ENCODE results near the gene KRT81.
"Not testable (repeated sequence)": the region's sequence is repeated elsewhere in the genome, so short reads cannot be mapped to it uniquely, and the experiment has no call there.

Gene KRT81

DNA sequence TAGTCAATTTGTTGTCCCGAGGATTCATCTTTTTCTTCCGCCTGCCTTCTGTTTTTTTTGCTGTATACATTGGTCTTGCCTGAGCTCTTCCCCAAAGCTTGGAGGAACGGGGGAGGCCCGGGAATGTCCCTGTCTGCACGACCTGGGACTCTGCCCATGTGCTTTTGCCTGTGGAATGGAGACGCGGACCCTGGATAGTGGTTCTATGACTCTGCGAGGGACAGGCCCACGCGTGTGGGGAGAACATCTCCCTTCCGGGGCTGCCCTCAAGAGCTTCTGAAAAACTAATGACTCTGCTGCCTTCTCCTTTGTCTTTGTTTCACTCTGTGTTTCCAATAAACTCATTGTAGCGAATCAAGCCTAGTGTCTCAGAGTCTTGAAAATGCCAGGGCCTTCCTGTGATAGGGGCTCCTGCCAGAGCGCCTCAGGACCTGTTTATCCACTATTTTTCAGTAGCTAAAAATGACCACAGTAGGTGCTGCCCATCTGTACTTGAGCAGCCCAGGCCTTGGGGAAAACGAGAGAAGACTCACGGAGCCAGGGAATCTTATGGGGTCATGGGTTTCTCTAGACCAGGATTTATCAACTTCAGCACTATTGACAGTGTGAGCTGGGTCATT lies 17.6 kb upstream of the KRT81 start:
- TF ChIP-seq, protein P1, sequence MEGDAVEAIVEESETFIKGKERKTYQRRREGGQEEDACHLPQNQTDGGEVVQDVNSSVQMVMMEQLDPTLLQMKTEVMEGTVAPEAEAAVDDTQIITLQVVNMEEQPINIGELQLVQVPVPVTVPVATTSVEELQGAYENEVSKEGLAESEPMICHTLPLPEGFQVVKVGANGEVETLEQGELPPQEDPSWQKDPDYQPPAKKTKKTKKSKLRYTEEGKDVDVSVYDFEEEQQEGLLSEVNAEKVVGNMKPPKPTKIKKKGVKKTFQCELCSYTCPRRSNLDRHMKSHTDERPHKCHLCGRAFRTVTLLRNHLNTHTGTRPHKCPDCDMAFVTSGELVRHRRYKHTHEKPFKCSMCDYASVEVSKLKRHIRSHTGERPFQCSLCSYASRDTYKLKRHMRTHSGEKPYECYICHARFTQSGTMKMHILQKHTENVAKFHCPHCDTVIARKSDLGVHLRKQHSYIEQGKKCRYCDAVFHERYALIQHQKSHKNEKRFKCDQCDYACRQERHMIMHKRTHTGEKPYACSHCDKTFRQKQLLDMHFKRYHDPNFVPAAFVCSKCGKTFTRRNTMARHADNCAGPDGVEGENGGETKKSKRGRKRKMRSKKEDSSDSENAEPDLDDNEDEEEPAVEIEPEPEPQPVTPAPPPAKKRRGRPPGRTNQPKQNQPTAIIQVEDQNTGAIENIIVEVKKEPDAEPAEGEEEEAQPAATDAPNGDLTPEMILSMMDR (IDR thresholded peaks at IDR 0.05; ENCODE audit: low read depth, low read length, missing control alignments) = no peak
- peak overlapping the region; percentile 31 for H3K4me3 ChIP-seq (replicated peaks; ENCODE audit: low read depth, low read length)
- DNase-seq (ENCODE audit: extremely low read depth, low read depth) = no peak

DNA sequence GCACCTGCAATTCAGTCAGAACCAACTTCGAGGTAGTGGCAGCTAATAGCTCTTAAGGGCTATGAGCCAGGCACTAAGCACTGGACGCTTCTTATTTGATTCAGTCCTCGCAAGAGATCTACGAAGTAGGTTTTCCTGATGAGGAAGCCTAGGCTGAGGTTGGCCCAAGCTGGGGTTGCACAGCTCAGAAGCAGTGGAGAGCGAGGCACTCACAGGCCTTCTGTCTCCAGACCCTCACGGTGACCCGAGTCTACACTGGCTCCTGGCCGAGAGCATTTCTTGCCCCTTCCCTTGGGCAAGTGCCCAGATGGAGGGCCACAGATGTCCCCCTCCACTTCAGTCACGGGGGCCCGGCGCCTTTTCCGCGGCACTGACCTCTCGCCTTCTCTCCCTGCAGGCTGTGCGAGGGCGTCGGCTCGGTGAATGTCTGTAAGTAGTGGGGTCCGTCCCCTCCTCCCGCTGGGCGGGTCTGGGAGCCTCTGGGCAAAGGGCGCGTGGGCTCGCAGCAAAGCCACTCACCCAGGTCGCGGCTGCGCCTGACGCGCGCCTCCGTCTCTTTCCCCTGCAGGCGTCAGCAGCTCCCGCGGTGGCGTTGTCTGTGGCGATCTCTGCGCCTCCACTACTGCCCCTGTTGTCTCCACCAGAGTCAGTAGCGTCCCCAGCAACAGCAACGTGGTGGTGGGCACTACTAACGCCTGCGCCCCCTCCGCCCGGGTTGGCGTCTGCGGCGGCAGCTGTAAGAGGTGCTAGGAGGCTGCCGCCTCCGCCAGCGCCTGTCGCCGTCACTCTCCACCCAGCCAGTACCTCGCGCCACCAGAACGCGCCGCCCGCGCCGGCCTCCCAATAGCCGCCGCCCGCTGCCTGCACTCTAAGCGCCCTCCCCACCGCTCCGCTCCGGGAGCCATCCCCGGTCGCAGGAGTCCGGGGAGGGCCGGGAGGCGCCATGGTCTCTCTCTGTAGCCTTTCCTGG lies 16.8 kb upstream of the KRT81 start:
- DNase-seq (ENCODE audit: extremely low read depth, low read depth) = no peak
- TF ChIP-seq, protein P1 (IDR thresholded peaks at IDR 0.05; ENCODE audit: low read depth, low read length, missing control alignments) = no peak
- H3K4me3 ChIP-seq (replicated peaks; ENCODE audit: low read depth, low read length) = peak overlapping the region; percentile 31

DNA sequence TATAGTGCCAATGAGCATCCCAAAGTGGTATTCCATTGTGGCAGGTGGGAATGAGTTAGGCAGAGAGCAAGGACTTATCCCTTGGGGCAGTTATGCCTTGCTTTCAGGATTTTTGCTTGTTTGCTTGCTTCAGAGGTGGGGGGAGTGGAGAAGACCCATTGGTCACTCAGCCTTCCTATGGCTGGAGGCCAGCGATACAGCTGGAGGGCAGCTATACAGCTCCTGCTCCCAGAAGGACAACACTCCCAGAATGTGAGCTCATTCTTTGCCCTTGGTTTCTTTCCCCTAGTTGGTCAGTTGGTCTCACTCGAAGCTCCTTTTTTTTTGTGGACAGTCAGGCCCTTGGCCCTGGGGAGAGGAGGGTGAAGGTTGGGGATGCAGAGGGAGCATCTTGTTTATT lies 15.4 kb upstream of the KRT81 start:
- DNase-seq (ENCODE audit: extremely low read depth, low read depth) = no peak
- H3K4me3 ChIP-seq (replicated peaks; ENCODE audit: low read depth, low read length) = no peak overlapping the region
- TF ChIP-seq, protein P1 (IDR thresholded peaks at IDR 0.05; ENCODE audit: low read depth, low read length, missing control alignments) = no peak

DNA sequence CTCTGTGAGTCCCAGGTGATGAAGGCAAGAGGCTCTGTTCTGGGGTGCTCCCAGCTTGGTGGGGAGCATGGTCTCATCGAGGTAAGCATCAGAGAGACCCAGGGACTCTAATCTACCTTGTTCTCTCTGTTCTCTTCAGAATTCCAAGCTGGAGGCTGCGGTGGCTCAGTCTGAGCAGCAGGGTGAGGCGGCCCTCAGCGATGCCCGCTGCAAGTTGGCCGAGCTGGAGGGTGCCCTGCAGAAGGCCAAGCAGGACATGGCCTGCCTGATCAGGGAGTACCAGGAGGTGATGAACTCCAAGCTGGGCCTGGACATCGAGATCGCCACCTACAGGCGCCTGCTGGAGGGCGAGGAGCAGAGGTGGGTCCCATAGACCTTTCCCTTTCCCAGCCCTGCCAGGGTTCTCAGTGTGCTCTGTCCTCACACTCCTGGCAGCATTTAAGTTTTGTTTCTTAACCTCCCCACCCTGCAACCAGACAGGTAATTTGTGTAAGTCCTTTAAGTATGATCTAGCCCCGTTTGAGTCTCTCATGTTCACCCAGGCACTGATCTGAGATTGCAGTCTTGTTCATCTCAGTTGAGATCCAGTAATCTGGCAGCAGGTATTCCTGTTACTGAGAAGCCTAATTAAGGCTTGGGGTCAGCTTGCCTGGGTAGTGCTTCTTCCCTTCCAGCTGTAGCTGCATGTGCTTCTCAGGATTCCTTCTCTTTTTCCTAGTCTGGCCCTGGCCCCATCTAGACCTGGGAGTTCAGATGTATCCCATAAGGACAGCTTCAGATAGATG lies 14.8 kb upstream of the KRT81 start:
- H3K4me3 ChIP-seq (replicated peaks; ENCODE audit: low read depth, low read length) = no peak overlapping the region
- no peak for DNase-seq (ENCODE audit: extremely low read depth, low read depth)

DNA sequence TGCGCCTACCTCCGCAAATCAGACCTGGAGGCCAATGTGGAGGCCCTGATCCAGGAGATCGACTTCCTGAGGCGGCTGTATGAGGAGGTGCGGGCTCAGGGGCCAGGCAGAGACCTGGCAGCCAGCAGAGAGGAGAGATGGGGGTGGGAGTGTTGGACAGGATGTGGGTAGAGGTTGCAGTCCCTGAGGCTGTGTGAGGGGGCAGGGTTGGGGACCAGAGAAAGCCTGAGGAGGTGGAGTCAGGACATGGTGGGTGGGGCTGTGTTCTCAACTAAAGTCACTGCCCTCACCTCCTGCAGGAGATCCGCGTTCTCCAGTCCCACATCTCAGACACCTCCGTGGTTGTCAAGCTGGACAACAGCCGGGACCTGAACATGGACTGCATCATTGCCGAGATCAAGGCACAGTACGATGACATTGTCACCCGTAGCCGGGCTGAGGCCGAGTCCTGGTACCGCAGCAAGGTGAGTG lies 13.6 kb upstream of the KRT81 start:
- H3K4me3 ChIP-seq (replicated peaks; ENCODE audit: low read depth, low read length); DNase-seq (ENCODE audit: extremely low read depth, low read depth): not testable (repeated sequence)

More for the DNA sequence above, 14.8 kb upstream of the KRT81 start:
- TF ChIP-seq, protein P1 (IDR thresholded peaks at IDR 0.05; ENCODE audit: low read depth, low read length, missing control alignments) = peak; percentile 40

DNA sequence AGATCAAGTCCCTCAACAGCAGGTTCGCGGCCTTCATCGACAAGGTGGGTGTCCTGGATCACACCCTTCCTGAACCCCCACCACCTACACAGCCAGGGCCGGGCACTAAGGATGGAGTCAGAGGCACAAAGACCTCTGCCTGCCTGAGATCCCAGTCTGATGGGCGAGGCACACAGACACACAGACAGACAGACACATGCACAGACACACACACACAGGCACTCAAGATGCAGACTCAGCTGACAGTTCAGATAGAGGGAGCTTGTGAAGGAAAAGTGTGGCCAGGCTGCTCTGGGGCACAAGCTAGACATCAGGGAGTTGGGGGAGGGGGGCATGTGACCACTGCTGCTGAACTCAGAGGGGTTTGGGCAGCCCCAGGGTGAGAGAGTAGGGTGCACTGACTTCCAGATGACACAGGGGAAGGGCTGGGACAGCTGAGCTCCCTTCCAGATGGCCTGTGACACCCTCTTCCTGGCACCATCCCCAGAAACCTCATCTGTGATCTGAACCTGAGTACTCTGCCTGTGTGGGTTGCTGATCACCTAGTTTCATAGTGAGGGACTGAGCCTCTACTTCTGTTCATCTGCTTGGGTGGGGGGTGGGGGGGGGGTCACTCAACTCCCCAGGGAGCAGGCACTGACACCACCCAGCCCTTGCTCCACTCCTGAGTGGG lies 11.0 kb upstream of the KRT81 start:
- DNase-seq (ENCODE audit: extremely low read depth, low read depth); H3K4me3 ChIP-seq (replicated peaks; ENCODE audit: low read depth, low read length): not testable (repeated sequence)

DNA sequence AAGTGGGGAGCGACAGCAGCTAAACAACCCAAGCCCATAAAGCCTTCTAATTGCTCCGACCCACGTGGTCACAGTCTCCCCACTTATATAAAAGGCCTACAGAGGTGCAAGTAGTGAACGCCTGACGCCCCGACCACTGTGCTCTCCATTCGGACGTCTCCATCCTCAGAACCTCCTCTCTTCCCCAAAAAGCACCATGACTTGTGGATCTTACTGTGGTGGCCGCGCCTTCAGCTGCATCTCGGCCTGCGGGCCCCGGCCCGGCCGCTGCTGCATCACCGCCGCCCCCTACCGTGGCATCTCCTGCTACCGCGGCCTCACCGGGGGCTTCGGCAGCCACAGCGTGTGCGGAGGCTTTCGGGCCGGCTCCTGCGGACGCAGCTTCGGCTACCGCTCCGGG lies 10.4 kb upstream of the KRT81 start:
- not testable (repeated sequence) for H3K4me3 ChIP-seq (replicated peaks; ENCODE audit: low read depth, low read length); DNase-seq (ENCODE audit: extremely low read depth, low read depth)
